GM19240 (cell line): Measurements from ENCODE around the gene ADAMTS14.

Experiments used
- DNase-seq: peaks from one replicate; pipeline ENCODE4 v3.0.0; 2011; ENCODE audit warnings: low spot score; ENCODE audit not compliant: insufficient read length

Gene ADAMTS14

DNA sequence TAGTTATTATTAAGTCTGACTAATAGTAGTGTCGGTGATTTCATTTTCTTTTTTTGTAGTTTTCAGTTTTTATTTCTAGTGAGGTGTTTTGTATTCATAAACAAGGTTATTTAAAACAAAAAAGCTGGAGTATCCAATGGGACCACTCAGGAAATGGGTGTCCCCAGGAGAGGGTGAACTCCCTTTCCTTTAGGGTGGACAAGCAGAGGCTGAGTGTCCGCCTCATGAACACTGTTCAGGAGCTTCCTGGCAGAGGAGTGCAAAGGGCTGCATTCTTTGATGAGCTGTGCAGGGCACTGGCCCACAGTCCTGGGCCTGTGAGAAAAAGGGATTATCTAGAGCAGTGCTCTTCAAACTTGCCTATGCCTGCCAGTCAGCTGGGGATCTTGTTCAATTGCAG lies 56.0 kb downstream of the ADAMTS14 start:
- no peak for DNase-seq

DNA sequence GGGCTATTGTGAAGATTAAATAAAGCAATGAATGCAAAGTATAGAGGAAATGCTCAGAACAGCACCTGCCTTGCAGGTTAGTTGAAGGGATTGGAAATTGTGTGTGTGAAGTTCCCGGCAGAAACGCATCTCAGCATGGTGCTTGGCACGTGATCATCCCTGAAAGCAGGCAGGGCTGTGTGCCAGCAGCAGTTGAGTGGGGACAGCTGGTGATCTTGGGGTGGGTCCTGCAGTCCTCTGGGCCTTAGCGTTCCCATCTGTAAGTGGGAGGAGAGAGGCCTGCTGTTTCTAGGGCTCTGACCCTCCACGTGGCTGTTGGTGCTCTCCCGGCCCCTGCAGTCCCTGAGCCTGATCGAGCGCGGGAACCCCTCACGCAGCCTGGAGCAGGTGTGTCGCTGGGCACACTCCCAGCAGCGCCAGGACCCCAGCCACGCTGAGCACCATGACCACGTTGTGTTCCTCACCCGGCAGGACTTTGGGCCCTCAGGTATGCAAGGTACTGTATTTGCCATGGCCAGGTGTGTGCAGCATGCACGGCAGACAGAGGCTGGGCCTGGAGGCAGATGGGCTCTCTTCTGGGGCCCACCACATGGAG lies 57.6 kb downstream of the ADAMTS14 start:
- DNase-seq, result no peak

DNA sequence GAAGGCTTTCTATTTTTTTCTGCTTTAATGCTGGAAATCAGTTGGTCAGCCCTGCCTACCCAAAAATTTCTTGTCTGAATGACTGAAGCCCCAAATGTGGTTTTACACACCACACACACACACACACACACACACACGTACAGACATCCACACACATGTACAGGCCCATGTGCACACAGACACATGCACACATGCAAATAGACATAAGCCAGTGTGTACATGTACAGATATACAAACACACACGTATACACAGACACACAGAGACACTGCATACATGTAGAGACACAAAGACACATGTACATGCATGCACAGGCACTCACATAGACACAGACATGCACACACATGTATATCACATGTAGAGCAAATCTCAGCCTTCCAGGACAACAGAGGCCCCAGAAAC lies 58.6 kb downstream of the ADAMTS14 start:
- DNase-seq, result no peak

DNA sequence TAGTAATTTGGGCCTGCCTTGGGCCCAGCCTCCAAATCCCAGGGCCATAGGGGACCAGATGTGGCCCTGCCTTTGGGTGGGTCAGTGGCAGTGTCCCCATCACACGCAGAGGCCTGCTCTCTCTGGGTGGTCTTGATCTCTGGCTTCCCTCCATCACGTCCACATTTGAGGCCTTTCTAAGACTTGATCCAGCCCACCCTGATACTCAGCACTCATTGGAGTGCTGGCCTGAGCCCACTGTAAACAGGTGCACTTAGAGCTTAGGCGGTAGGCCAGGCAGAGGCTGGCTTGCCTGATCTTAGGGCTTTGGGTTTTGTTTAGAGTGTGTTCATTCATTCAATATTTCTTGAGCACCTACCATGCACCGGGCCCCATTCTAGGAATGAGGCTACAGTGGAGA lies 60.3 kb downstream of the ADAMTS14 start:
- DNase-seq, result no peak

DNA sequence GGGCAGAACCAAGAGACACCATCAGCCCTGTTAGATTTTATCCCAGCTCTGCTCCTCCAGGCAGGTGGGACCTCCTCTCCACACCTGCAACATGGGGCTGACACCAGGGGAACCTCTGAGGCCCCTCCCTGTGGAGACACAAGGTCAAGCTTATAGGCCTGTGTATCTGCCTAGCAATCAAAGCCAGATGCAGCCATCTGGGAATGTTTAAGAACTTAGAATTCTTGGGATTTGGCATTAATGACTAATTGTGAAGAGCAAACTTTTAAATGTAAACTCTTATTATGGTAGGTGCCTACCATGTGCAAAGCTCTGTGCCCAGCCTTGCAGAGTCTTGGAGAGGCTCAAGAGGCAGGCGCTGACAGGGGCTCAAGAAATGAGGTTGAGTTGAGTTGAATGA lies 60.7 kb downstream of the ADAMTS14 start:
- no peak for DNase-seq

DNA sequence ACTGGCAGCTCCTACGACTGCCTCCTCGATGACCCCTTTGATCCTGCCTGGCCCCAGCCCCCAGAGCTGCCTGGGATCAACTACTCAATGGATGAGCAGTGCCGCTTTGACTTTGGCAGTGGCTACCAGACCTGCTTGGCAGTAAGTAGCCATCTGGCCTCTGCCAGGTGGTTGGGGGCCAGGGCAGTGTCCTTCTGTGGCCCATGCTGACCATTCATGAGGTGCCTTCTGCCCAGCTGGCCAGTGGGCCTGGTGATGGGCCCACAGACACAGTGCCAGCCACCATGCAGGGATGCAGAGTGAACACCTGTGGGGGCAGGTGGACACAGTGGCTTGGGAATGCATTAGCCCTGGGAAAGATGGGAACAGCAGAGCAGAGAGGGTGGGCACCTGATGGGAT lies 62.9 kb downstream of the ADAMTS14 start:
- DNase-seq, result no peak

DNA sequence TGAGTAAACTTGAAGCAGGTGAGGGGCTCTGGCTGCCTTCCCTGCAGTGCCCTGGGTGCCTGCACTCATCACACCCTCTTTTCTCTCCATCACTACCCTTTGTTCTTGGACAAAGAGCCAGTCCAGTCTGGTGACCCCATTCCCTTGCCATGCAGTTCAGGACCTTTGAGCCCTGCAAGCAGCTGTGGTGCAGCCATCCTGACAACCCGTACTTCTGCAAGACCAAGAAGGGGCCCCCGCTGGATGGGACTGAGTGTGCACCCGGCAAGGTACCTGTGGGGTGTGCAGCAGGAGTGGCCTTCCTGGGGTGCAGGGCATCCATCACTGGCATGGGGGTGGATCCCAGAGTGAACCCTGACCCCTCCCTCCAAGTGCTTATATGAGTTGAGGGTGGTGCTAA lies 64.2 kb downstream of the ADAMTS14 start:
- DNase-seq, result no peak

DNA sequence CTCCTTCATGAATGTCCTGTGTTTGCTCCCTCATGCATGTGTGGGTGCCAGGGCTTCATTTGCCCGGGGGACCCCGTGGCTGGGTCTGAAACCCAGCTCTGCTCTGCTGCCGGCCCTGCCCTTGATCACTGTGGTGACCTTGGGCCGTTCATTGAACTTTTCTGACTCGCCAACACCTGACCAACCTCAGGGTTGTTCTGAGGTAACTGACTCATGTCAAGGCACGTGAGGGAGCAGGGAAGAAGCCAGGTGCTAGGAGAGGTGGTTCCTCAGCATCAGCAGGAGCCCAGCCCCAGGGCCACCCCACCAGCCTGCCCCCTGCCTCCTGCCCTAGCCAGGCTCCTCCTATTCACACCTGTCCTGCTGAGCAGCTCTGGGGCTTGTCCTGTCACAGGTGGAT lies 64.9 kb downstream of the ADAMTS14 start:
- DNase-seq, result no peak

DNA sequence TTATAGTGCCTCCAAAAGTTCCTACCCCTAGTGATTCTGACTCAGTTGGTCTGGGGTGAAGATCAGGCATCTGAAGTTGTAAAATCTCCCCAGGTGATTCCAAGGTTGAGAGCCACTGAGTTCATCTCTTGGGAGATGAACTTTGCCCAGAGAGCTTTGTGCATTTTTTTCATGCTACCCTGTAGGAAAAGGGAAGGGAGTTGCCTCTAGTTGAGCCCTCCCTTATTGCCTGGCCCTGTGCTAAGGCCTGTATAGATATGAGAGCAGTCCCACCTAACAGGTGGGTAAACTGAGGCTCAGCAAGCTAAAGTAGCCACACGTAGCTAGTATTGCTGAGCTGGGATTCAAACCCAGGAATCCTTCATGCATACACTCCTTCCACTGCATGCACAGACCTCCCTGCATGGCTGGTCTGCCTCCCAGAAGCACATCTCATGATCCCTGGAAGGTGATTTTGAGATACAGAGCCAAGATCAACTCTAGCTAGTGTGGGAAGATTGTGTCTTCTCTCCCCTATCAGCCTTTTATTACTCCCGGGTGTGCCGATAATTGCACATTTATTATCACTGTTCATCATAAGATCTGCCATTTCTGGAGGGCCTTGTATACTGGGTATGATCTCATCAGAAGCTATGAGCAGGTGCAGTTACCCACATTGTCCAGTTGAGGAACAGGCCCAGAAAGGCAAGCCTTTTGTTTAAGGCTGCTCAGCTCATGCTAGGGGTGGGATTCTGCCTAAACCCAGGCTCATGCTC lies 65.9 kb downstream of the ADAMTS14 start:
- no peak for DNase-seq

DNA sequence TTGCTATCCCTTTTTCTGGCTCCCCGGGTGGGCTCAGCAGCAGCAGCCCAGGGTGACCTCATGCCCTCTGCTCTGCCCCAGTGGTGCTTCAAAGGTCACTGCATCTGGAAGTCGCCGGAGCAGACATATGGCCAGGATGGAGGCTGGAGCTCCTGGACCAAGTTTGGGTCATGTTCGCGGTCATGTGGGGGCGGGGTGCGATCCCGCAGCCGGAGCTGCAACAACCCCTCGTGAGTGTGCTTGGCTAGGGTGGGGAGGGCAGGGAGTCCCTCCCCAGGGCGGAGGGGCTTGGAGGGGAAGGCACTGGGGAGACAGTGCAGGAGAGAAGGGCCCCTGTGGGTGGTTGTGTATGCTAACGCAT lies 66.4 kb downstream of the ADAMTS14 start:
- no peak for DNase-seq

DNA sequence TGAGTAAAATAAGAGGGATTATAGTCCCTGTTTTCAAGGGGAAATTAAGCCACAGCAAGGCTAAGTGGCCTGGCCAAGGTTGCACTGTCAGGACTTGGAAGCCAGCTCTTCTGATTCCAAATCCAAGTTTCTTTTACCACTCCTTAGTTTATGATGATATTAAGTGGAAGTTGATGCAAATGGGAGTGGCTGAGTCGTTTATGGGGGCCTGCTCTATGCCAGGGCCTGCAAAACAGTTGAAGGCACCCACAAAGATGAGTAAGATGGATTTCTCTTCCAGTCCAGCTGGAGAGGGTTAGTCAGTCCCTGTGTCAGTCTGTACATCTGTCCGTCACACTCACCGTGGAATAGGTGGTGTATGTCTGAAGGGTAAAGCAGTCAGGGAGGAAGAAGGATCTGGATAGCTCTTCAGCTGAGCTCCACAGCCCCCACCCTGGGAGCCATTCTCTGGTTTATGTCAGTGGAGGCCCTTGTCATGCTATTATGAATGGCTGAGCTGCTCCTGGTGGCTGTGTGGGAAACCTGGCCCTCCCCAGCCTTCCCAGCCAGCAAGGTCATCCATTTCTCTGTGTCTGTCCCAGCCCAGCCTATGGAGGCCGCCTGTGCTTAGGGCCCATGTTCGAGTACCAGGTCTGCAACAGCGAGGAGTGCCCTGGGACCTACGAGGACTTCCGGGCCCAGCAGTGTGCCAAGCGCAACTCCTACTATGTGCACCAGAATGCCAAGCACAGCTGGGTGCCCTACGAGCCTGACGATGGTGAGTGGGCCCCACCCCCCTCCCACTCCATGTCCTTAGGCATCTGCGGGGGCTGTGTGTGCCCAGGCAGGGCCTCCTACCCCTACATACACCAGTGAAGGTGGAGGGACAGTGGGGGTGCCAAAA lies 68.3 kb downstream of the ADAMTS14 start:
- DNase-seq, result no peak

DNA sequence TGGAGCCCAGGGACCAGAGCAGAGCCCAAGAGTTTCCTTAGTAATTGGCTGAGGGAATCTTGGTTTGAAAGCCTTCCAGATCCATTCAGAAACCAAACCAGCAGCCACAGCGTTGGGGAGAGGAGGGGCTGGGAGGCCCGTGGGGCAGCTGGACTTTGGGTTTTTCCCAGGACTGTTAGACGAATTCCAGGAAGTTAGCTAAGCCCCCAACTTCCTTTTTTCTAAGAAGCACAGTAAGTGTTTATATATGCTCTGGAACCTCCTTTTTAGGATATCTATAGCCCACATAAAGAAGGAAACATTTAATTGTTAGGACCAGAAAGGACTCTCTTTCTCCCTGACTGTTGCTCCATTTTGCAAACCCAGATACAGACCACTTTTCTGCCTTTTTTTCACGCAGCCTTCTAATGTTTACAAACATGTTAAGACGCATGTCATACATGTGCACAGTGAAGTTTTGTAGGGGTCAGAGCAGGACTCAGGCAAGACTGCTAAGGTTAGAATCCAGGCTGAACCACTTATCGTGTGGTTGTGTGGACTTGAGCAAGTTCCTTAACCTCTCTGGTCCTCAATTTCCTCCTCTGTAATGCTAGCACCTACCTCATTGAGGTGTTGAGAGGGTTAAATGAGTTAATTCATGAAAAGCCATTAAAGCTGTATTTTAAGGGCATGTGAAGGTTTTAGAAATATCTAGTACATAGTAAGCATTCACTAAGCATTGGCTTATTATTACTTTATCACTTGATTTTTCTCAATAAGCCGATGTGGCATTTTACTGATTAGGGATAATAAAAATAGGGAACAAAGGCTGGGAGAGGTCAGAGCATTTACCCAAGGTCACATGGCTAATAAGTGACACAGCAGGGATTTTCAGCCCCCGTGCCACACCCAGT lies 70.5 kb downstream of the ADAMTS14 start:
- DNase-seq, result no peak

DNA sequence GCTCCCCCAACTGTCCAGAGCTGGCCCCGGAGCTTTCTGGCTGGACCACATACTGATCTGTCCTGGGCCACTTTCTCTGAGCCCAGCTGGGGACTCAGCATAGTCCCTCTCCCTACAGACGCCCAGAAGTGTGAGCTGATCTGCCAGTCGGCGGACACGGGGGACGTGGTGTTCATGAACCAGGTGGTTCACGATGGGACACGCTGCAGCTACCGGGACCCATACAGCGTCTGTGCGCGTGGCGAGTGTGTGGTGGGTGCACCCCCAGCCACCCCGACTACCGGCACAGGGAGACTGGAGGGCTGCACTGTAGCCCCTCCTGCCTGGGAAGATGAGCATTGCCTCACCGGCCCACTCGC lies 71.1 kb downstream of the ADAMTS14 start:
- no peak for DNase-seq

DNA sequence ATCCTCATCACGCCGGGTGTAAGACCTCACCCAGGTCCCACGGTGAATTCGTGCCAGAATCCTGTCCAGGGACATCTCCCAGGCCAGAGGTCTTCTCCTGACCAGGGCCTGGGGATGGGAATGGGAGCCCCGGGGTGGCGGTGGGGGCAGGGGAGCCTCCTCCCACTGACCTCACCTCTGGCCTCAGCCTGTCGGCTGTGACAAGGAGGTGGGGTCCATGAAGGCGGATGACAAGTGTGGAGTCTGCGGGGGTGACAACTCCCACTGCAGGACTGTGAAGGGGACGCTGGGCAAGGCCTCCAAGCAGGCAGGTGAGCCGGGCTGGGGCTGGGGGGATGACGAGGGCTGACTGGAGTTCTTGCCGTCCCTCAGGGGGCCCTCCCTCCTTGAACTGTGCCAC lies 71.6 kb downstream of the ADAMTS14 start:
- DNase-seq, result no peak

DNA sequence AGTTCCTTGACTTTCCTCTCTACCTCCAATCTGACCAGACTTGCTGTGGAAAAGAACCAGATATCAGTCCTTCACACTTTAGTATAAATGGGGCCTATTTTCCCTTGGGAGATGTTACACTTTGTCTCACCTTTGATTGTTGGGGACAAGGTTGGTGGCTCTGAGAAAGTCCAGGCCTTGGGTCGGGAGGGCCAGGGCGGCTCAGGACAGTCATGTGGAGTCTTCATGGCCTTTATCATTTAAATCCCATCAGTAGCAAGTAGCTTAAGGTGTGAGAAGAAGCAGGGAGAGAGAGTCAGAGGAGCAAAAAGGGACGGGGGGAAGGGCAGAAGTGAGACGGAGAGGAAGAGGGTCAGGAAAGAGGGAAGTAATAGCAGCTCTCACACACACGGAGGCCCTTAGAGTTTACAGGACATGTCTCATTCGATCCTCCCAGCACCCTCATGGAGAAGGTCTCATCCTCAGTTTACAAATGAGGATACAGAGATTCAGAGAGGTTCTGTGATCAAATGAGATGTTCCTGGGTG lies 72.4 kb downstream of the ADAMTS14 start:
- no peak for DNase-seq

DNA sequence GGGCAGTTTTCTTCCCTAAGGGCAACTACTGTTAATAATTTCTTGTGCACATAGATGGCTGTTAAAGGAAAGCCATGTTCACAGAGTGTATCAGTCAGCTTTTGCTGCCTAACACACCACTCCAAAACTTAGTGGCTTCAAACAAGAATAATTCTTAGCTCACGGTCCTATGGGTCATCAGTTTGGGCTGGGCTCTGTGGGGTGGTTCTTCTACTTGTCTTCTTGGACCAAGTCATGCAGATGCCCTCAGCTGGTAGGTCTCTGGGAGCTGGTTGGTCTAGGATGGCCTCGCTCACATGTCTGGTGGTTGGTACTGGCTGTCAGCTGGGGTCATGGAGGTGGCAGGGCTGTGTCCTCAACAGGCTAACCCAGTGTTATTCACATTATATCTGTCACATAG lies 73.2 kb downstream of the ADAMTS14 start:
- DNase-seq, result no peak

DNA sequence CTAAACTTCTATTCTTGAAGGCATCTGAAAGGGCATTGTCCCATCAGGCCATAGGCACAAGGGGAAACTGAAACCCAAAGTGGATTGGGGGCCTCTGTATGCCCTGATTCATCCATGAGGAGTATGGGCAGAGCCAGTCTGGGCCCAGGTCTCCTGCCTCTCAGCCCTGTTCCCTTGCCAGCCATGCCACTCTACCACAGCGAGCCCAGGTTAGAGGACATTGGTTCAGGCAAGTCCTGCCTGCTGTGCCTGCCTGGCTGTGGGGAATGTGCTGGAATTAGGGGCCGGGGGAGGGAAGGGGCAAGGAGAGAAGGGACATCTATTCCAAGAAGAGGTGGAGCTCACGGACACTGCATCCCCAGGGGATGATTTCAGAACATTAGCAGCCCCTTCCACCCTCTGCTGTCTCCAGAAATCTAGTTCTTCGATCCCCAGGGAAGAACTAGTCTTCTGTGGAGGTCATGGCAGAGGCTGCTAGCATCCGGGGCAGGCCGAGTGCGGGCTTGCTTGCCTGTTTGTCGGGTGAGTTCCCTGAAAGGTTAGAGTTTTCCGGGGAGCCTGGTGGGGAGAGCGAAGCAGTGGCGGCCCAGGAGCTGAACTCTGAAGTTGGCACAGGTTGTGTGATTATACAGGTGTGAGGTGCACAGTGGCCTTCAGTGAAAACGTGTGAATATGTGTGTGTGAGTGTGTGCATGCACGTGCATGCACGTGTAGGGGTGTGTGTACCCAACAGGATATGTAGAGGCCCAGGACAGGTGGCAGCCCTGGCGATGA lies 75.1 kb downstream of the ADAMTS14 start:
- no peak for DNase-seq

DNA sequence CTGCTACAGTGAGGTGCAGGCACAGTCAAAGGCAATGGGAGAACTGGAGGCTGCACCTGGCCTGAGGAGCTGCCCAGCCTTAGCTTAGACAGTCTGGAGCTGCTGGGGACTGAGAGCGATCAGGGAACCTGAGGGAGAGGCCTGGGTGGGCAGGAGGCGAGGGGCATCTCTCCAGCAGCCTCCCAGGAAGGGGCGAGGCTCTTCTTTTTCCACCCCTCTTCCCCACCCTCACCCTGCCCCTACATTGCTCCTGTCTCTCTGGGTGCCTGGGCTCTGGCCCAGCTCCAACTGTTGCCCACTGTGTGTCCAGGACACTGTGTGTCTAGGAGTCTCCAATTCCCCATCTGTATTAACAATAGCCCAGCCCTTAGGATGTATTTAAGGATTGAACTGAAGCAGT lies 76.0 kb downstream of the ADAMTS14 start:
- no peak for DNase-seq

DNA sequence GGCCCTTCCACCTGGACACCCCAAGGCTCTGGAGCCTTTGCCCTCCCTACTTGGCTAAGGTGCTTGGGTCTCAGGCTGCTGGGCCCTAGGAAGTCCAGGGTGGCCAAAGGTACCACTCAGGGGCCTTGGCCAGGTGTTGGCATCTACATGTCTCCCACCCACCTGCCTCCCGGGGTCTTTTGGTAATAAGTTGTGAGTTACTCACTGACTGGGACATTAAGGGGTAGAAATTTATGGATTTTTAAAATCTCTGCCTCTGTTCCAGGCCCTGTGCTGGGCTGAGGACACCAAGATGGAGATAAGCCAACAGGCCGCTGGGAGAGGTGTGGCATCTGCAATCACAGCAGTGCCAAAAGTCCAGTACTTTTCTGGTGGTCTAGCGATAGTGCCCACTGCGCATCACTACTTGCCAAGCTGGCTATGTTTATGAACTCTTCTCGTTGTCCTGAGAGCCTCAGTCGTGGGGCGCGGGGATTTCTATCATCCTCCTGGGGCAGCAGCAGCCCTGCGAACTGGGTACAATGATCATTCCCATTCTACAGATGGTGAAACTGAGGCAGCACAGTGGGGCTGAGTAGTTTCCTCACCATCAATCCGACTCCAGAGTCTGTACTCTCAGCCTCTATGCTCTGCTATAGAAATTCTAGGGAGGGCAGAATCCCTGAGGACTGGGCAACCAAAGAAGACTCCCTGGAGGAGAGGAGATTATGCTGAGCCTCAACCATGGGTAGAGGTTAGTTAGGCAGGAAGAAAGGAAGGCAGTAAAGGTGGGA lies 76.7 kb downstream of the ADAMTS14 start:
- DNase-seq, result no peak

DNA sequence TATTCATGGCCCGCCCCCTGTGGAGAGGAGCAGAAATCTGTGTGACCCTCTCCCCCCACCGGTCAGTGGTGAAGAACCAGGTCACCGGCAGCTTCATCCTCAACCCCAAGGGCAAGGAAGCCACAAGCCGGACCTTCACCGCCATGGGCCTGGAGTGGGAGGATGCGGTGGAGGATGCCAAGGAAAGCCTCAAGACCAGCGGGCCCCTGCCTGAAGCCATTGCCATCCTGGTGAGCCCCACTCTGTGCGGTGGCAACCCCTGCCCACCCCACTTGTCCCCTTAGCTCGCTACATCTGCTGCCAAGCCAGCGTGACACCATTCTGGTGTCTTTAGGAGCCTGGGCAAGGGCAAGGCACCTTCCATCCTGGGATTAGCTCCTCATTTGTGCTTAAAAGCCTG lies 77.5 kb downstream of the ADAMTS14 start:
- DNase-seq, result no peak
